Calu3 (cell line): ENCODE data around the gene NCBP3. TPM values are rescaled to one million over a fixed set of nuclear protein-coding genes. Genes with fewer than 3 reads are reported as not detected.
A peak's percentile ranks its signal among the peaks of the same experiment; 100 is the strongest.

Experiments used
- BruUV-seq: library from RNA; stranded (reverse); fragments of 400-500 nt; replicated peaks from 2 replicates; lab custom pipeline; 2021; lab: Mats Ljungman, UMichigan
- CTCF ChIA-PET: fragments of 300-600 bp; sonication (Branson Sonifier 250); formaldehyde crosslinking; loops from one replicate; lab custom pipeline; 2022; ENCODE audit warnings: antibody characterized with exemption; lab: Charles Lee
- DNase-seq: peaks from one replicate; pipeline ENCODE4 v3.0.0; 2022
- H3K27ac Mint-ChIP-seq: one replicate; pipeline ENCODE4 v1.8.0; 2022; ENCODE audit warnings: mixed read lengths; ENCODE audit not compliant: unreplicated experiment
- H3K27me3 Mint-ChIP-seq: one replicate; pipeline ENCODE4 v1.8.0; 2022; ENCODE audit warnings: mixed read lengths; ENCODE audit not compliant: unreplicated experiment
- H3K36me3 Mint-ChIP-seq: one replicate; pipeline ENCODE4 v1.8.0; 2022; ENCODE audit warnings: mild to moderate bottlenecking, moderate library complexity, mixed read lengths; ENCODE audit not compliant: insufficient read depth, unreplicated experiment
- H3K4me1 Mint-ChIP-seq: one replicate; pipeline ENCODE4 v1.8.0; 2022; ENCODE audit warnings: mild to moderate bottlenecking, low read depth, mixed read lengths; ENCODE audit not compliant: unreplicated experiment
- H3K4me3 Mint-ChIP-seq: one replicate; pipeline ENCODE4 v1.8.0; 2022; ENCODE audit warnings: mild to moderate bottlenecking, low read depth, moderate library complexity, mixed read lengths; ENCODE audit not compliant: unreplicated experiment
- H3K9me3 Mint-ChIP-seq: one replicate; pipeline ENCODE4 v1.8.0; 2022; ENCODE audit warnings: low read depth, mixed read lengths; ENCODE audit not compliant: unreplicated experiment
- intact Hi-C: fragments of 100-400 bp; cut with micrococcal nuclease; formaldehyde crosslinking; loops from one replicate; pipeline ENCODE4 v1.10.0; 2022; ENCODE audit not compliant: unreplicated experiment
- total RNA-seq: library from RNA; stranded (reverse); gene quantifications from 2 replicates; pipeline ENCODE4 v1.2.3, GENCODE V29; 2022
- TF ChIP-seq, protein P1 (sequence below): fragments of 200-600 bp; IDR thresholded peaks from one replicate; pipeline ENCODE4 v1.8.0; 2022; ENCODE audit warnings: antibody characterized with exemption; ENCODE audit not compliant: unreplicated experiment

Gene NCBP3
- total RNA-seq, 1 experiment from 2014 or later, result 25.4 TPM

GRCh38 chr17:3754458-3755334 lies 91.3 kb downstream of the NCBP3 start:
- H3K27me3 Mint-ChIP-seq, result peaks cover 18% of the 10 kb centered on the region
- no peaks in the 10 kb centered on the region for H3K4me1 Mint-ChIP-seq
- H3K4me3 Mint-ChIP-seq, result peak overlapping the region; percentile 76
- H3K36me3 Mint-ChIP-seq, result peaks cover 11% of the 10 kb centered on the region
- H3K9me3 Mint-ChIP-seq, result no peaks in the 10 kb centered on the region
- BruUV-seq, result no TSS peak
- CTCF ChIA-PET, result interaction anchor here (0.6 to 1.6 kb wide), 10 partner anchors 15 to 931 kb away, joined by 3 to 9 read pairs (median 4); partner anchors contain the start of gene HASPIN
- peak overlapping the region; percentile 74 for H3K27ac Mint-ChIP-seq
- TF ChIP-seq, protein P1, sequence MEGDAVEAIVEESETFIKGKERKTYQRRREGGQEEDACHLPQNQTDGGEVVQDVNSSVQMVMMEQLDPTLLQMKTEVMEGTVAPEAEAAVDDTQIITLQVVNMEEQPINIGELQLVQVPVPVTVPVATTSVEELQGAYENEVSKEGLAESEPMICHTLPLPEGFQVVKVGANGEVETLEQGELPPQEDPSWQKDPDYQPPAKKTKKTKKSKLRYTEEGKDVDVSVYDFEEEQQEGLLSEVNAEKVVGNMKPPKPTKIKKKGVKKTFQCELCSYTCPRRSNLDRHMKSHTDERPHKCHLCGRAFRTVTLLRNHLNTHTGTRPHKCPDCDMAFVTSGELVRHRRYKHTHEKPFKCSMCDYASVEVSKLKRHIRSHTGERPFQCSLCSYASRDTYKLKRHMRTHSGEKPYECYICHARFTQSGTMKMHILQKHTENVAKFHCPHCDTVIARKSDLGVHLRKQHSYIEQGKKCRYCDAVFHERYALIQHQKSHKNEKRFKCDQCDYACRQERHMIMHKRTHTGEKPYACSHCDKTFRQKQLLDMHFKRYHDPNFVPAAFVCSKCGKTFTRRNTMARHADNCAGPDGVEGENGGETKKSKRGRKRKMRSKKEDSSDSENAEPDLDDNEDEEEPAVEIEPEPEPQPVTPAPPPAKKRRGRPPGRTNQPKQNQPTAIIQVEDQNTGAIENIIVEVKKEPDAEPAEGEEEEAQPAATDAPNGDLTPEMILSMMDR, result no peak
- peak; percentile 94 for DNase-seq
- intact Hi-C loops, result no loop called here

- intact Hi-C loops, result no loop called here
- no peaks in the 10 kb centered on the region for H3K4me1 Mint-ChIP-seq
- no peaks in the 10 kb centered on the region for H3K9me3 Mint-ChIP-seq
- no TSS peak for BruUV-seq
- CTCF ChIA-PET, result interaction anchor here (0.8 to 1.6 kb wide), 2 partner anchors 17 to 22 kb away, joined by 4 to 5 read pairs; no protein-coding TSS in a partner anchor
- peaks cover 18% of the 10 kb centered on the region for H3K27me3 Mint-ChIP-seq
- H3K4me3 Mint-ChIP-seq, result peak overlapping the region; percentile 76
- DNase-seq, result no peak
- TF ChIP-seq, protein P1, result no peak
- peaks cover 11% of the 10 kb centered on the region for H3K36me3 Mint-ChIP-seq
- H3K27ac Mint-ChIP-seq, result no peak overlapping the region
Measured at GRCh38 chr17:3754066-3754457, 92.0 kb downstream of the NCBP3 start.

GRCh38 chr17:3753624-3754023 lies 92.4 kb downstream of the NCBP3 start:
- CTCF ChIA-PET, result no interaction called here
- TF ChIP-seq, protein P1, result no peak
- H3K27me3 Mint-ChIP-seq, result peaks cover 18% of the 10 kb centered on the region

More at GRCh38 chr17:3753624-3754023, 92.4 kb downstream of the NCBP3 start:
- Mint-ChIP-seq H3K36me3 (peaks cover 11% of the 10 kb centered on the region), H3K4me3 (no peak overlapping the region), H3K9me3 (no peaks in the 10 kb centered on the region), H3K4me1 (no peaks in the 10 kb centered on the region), H3K27ac (no peak overlapping the region)
- no peak for DNase-seq
- intact Hi-C loops, result no loop called here
- BruUV-seq, result no TSS peak

Other genes starting within 250 kb of the NCBP3 start
- gene TRPV1, start 236.8 kb downstream of the NCBP3 start, total RNA-seq, result 9.7 and 10.1 TPM in 2 replicates
- 8.5 and 9.4 TPM in 2 replicates for gene SHPK, start 210.0 kb downstream of the NCBP3 start, total RNA-seq
- gene CTNS, start 209.5 kb downstream of the NCBP3 start, total RNA-seq, result 5.1 TPM in 2 replicates
- gene TAX1BP3, start 177.7 kb downstream of the NCBP3 start, total RNA-seq, result 63.9 and 66.1 TPM in 2 replicates
- gene EMC6, start 177.4 kb downstream of the NCBP3 start, total RNA-seq, result 38.2 and 42.9 TPM in 2 replicates
- 11.1 and 11.6 TPM in 2 replicates for gene P2RX5, start 150.1 kb downstream of the NCBP3 start, total RNA-seq
- gene HASPIN, start 122.3 kb downstream of the NCBP3 start, total RNA-seq, result 11.8 and 13.4 TPM in 2 replicates
- gene ITGAE, start 45.1 kb downstream of the NCBP3 start, total RNA-seq, result 8.4 and 14.7 TPM in 2 replicates
- 1.4 and 1.7 TPM in 2 replicates for gene CAMKK1, start 46.8 kb upstream of the NCBP3 start, total RNA-seq
- gene P2RX1, start 70.2 kb upstream of the NCBP3 start, total RNA-seq, result not detected in 2 replicates
- 4.5 and 4.8 TPM in 2 replicates for gene ATP2A3, start 118.2 kb upstream of the NCBP3 start, total RNA-seq